ENCODE measurements around the gene GALK1. TPM values are rescaled to one million over a fixed set of nuclear protein-coding genes. Genes with fewer than 3 reads are reported as not detected.

GALK1 gene
- polyA plus RNA-seq, 3 donors, result 44.8 to 108 (median 84.3) TPM

- H3K4me1 Mint-ChIP-seq, result peaks cover 9% of the 10 kb centered on the region
- Histone ChIP-seq H3K27ac (ENCODE audit: low read depth in 1 of 2, low read length in 2 of 2) (no peak overlapping the region), H3K9me3 (replicated peaks in 1 of 2; ENCODE audit: control insufficient read depth in 1 of 2, insufficient read depth in 1 of 2, low read length in 2 of 2) (no peaks in the 10 kb centered on the region), H3K27me3 (ENCODE audit: control insufficient read depth in 2 of 2, insufficient read depth in 2 of 2, low read length in 2 of 2) (peaks cover 17 to 36% of the 10 kb centered on the region in 2 donors), H3K9ac (ENCODE audit: insufficient read depth, low read length, poor library complexity, severe bottlenecking) (no peak overlapping the region), H3K4me1 (ENCODE audit: control insufficient read depth in 1 of 2, insufficient read depth in 2 of 2, low read length in 2 of 2) (peaks cover 7 to 14% of the 10 kb centered on the region in 2 donors), H4K20me1 (ENCODE audit: insufficient read depth, low read length) (no peaks in the 10 kb centered on the region), H3K36me3 (replicated peaks in 1 of 2; ENCODE audit: control insufficient read depth in 1 of 2, insufficient read depth in 2 of 2, low read length in 2 of 2) (no peaks in the 10 kb centered on the region), H2AFZ (ENCODE audit: insufficient read depth, low read depth, low read length, poor library complexity, severe bottlenecking) (no peak overlapping the region), H3K4me3 (replicated peaks in 1 of 3; ENCODE audit: low read depth in 2 of 3, low read length in 3 of 3) (no peak overlapping the region), H3K4me2 (replicated peaks; ENCODE audit: extremely low read depth, low read length, poor library complexity, severe bottlenecking) (no peak overlapping the region), H3K79me2 (ENCODE audit: insufficient read depth, low read length) (no peaks in the 10 kb centered on the region)
- peaks cover 3 to 5% of the 10 kb centered on the region in 2 donors for H3K36me3 Mint-ChIP-seq
- H3K27me3 Mint-ChIP-seq (ENCODE audit: low read depth in 3 of 3), result peaks cover 36 to 48% (median 37%) of the 10 kb centered on the region in 3 donors
- no peak for TF ChIP-seq CTCF (IDR thresholded peaks at IDR 0.05)
- peaks cover 0 to 8% (median 3%) of the 10 kb centered on the region in 7 donors for H3K9me3 Mint-ChIP-seq
- 83% methylated on average over 17 of the region's 18 CpGs for WGBS (ENCODE audit: insufficient coverage)
- DNase-seq, result no peak
- peak overlapping the region in 1 of 2 donors; percentile 15 for H3K4me3 Mint-ChIP-seq
- H3K27ac Mint-ChIP-seq, result no peak overlapping the region
- intact Hi-C loops (cut with micrococcal nuclease), result no loop called here
Measured at GRCh38 chr17:75723171-75723930, 41.6 kb downstream of the GALK1 start.

GRCh38 chr17:75722542-75723095, 42.4 kb downstream of the GALK1 start:
- H3K27ac Mint-ChIP-seq, result peak overlapping the region in 1 of 7 donors; percentile 41
- H3K4me2 ChIP-seq (replicated peaks; ENCODE audit: extremely low read depth, low read length, poor library complexity, severe bottlenecking), result no peak overlapping the region
- H3K27me3 Mint-ChIP-seq (ENCODE audit: low read depth in 3 of 3), result peaks cover 36 to 51% (median 37%) of the 10 kb centered on the region in 3 donors
- WGBS (ENCODE audit: insufficient coverage), result 97% methylated on average over 5 of the region's 9 CpGs
- H3K27ac ChIP-seq (ENCODE audit: low read depth in 1 of 2, low read length in 2 of 2), result no peak overlapping the region
- H3K9ac ChIP-seq (ENCODE audit: insufficient read depth, low read length, poor library complexity, severe bottlenecking), result no peak overlapping the region
- intact Hi-C loops (cut with micrococcal nuclease), result no loop called here
- TF ChIP-seq CTCF (IDR thresholded peaks at IDR 0.05), result no peak
- peaks cover 7 to 14% of the 10 kb centered on the region in 2 donors for H3K4me1 ChIP-seq (ENCODE audit: control insufficient read depth in 1 of 2, insufficient read depth in 2 of 2, low read length in 2 of 2)
- peaks cover 9% of the 10 kb centered on the region for H3K4me1 Mint-ChIP-seq
- no peak overlapping the region for H2AFZ ChIP-seq (ENCODE audit: insufficient read depth, low read depth, low read length, poor library complexity, severe bottlenecking)
- no peaks in the 10 kb centered on the region for H3K36me3 ChIP-seq (replicated peaks in 1 of 2; ENCODE audit: control insufficient read depth in 1 of 2, insufficient read depth in 2 of 2, low read length in 2 of 2)
- no peaks in the 10 kb centered on the region for H3K9me3 ChIP-seq (replicated peaks in 1 of 2; ENCODE audit: control insufficient read depth in 1 of 2, insufficient read depth in 1 of 2, low read length in 2 of 2)
- H4K20me1 ChIP-seq (ENCODE audit: insufficient read depth, low read length), result no peaks in the 10 kb centered on the region
- peaks cover 3 to 5% of the 10 kb centered on the region in 2 donors for H3K36me3 Mint-ChIP-seq
- H3K4me3 ChIP-seq (replicated peaks in 1 of 3; ENCODE audit: low read depth in 2 of 3, low read length in 3 of 3), result no peak overlapping the region
- peaks cover 0 to 8% (median 3%) of the 10 kb centered on the region in 7 donors for H3K9me3 Mint-ChIP-seq
- no peak for DNase-seq
- H3K79me2 ChIP-seq (ENCODE audit: insufficient read depth, low read length), result no peaks in the 10 kb centered on the region
- peak overlapping the region in 1 of 2 donors; percentile 48 for H3K4me3 Mint-ChIP-seq
- peaks cover 17 to 36% of the 10 kb centered on the region in 2 donors for H3K27me3 ChIP-seq (ENCODE audit: control insufficient read depth in 2 of 2, insufficient read depth in 2 of 2, low read length in 2 of 2)
